Nephron progenitor cell (in vitro differentiated cells): Measurements from ENCODE around the gene KRTAP3-2.

Source experiments
- DNase-seq: peaks from one replicate; pipeline ENCODE4 v3.0.0; 2021
- H3K27ac Mint-ChIP-seq: 2 replicates; pipeline ENCODE4 v1.8.0; 2021; ENCODE audit warnings: mild to moderate bottlenecking, moderate library complexity, mixed read lengths
- H3K27me3 Mint-ChIP-seq: 2 replicates; pipeline ENCODE4 v1.8.0; 2021; ENCODE audit warnings: mild to moderate bottlenecking, low read depth, mixed read lengths; ENCODE audit not compliant: poor library complexity
- H3K36me3 Mint-ChIP-seq: 2 replicates; pipeline ENCODE4 v1.8.0; 2021; ENCODE audit warnings: low read depth, mixed read lengths
- H3K4me1 Mint-ChIP-seq: 2 replicates; pipeline ENCODE4 v1.8.0; 2021; ENCODE audit warnings: mixed read lengths
- H3K4me3 Mint-ChIP-seq: 2 replicates; pipeline ENCODE4 v1.8.0; 2021; ENCODE audit warnings: mild to moderate bottlenecking, moderate library complexity, mixed read lengths
- H3K9me3 Mint-ChIP-seq: 2 replicates; pipeline ENCODE4 v1.8.0; 2021; ENCODE audit warnings: mild to moderate bottlenecking, moderate library complexity, mixed read lengths
- TF ChIP-seq, protein P1 (sequence below): fragments of 200-600 bp; sonication (generic); IDR thresholded peaks from 2 replicates; pipeline ENCODE4 v1.5.0; 2021; ENCODE audit warnings: antibody characterized with exemption

The KRTAP3-2 gene

DNA sequence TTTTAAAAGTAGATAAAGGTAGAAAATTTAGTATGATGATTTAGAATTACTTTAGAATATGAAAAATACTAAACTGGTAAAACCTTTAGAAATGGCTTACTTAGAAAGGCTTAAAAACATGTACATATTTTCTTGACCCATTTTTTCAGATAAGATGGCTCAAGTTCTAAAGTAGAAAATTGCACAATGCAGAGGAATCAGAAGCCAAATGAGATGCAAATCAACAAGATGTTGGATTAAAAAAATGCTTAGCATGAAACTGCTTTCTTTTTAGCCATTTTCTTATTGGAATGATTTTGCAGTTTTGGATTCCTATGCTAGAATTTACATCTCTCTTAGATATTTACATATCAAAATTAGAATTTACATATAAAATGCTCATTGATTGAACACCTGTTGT is 10.7 kb upstream of the KRTAP3-2 start:
- Mint-ChIP-seq H3K36me3 (no peaks in the 10 kb centered on the region), H3K27ac (no peak overlapping the region), H3K4me3 (no peak overlapping the region), H3K27me3 (no peaks in the 10 kb centered on the region), H3K9me3 (no peaks in the 10 kb centered on the region), H3K4me1 (no peaks in the 10 kb centered on the region)
- TF ChIP-seq, protein P1, sequence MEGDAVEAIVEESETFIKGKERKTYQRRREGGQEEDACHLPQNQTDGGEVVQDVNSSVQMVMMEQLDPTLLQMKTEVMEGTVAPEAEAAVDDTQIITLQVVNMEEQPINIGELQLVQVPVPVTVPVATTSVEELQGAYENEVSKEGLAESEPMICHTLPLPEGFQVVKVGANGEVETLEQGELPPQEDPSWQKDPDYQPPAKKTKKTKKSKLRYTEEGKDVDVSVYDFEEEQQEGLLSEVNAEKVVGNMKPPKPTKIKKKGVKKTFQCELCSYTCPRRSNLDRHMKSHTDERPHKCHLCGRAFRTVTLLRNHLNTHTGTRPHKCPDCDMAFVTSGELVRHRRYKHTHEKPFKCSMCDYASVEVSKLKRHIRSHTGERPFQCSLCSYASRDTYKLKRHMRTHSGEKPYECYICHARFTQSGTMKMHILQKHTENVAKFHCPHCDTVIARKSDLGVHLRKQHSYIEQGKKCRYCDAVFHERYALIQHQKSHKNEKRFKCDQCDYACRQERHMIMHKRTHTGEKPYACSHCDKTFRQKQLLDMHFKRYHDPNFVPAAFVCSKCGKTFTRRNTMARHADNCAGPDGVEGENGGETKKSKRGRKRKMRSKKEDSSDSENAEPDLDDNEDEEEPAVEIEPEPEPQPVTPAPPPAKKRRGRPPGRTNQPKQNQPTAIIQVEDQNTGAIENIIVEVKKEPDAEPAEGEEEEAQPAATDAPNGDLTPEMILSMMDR = no peak
- DNase-seq = no peak

DNA sequence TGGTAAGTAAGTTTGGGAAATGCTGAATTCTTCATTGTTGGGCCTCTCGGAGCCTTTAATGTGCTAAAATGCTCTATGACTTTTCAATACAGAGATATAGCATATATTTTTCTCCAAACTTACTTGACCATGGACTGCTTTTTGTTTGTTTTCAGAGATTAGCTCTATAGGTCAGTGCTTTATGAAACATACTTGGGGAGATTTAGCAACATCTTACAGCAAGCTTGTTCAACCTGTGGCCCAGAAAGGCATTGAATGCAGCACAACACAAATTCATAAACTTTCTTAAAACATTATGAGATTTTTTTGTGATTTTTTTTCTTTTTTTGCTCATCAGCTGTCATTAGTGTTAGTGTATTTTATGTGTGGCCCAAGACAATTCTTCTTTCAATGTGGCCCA is 10.2 kb upstream of the KRTAP3-2 start:
- no peak for DNase-seq
- H3K36me3 Mint-ChIP-seq = no peaks in the 10 kb centered on the region
- TF ChIP-seq, protein P1 = no peak
- H3K4me1 Mint-ChIP-seq = no peaks in the 10 kb centered on the region
- no peaks in the 10 kb centered on the region for H3K27me3 Mint-ChIP-seq
- no peaks in the 10 kb centered on the region for H3K9me3 Mint-ChIP-seq
- H3K27ac Mint-ChIP-seq = no peak overlapping the region
- no peak overlapping the region for H3K4me3 Mint-ChIP-seq

DNA sequence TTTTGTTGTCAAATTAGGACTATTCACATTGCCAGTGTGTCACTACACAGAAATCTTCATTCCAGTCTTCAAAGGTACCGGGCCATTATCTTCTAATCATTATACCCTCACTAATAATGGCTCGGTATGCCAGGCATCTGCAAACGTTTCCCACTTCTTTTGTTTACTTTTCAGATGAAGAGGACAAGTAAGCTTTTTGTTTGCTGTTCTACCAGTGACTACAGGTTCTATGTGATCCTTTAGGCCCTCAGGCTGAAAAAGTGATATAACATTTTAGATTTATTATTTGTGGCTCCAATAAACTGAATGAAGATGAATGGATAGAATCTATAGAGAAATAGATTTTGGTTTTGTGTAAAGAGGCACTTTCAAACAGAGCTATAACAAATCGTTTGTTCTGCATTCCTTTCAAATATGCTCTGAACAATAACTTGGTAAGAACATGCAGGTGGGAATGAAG is 9.6 kb upstream of the KRTAP3-2 start:
- Mint-ChIP-seq H3K36me3 (no peaks in the 10 kb centered on the region), H3K9me3 (no peaks in the 10 kb centered on the region), H3K4me3 (no peak overlapping the region), H3K4me1 (no peaks in the 10 kb centered on the region), H3K27ac (no peak overlapping the region), H3K27me3 (no peaks in the 10 kb centered on the region)
- DNase-seq = no peak
- TF ChIP-seq, protein P1 = no peak

DNA sequence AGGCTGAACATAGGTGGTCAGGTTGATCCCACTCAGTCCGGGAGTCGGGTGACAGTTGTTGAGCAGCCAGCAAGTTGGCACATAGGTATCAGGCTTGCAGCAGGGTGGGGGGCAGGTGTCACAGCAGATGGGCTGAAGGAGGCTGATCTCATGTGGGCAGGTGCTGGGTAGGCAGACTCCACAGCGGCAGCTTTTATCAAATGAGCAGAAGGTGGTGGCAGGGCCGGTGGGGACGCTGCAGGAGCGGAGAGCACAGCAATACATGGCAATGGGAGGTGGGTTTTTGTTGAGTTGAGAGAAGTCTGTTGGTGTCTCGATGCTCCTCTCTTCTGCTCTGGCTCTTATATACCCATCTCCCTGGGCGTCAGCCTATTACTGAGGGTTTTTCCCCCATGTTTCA is 9.1 kb upstream of the KRTAP3-2 start, which contains the start of gene KRTAP3-1:
Gene KRTAP3-1 (minus strand): TSS at position 318 of the 400 bp plus-strand sequence. CDS start 54 bp downstream, at position 264.
- DNase-seq = no peak
- Mint-ChIP-seq H3K9me3 (no peaks in the 10 kb centered on the region), H3K4me1 (no peaks in the 10 kb centered on the region), H3K27me3 (no peaks in the 10 kb centered on the region), H3K4me3 (no peak within 1 kb of the TSS), H3K27ac (no peak within 1 kb of the TSS), H3K36me3 (no peaks in the 10 kb centered on the region)
- TF ChIP-seq, protein P1 = no peak

- Mint-ChIP-seq H3K27ac (no peak overlapping the region), H3K9me3 (no peaks in the 10 kb centered on the region), H3K4me3 (no peak overlapping the region), H3K4me1 (no peaks in the 10 kb centered on the region), H3K27me3 (peaks cover 2% of the 10 kb centered on the region), H3K36me3 (no peaks in the 10 kb centered on the region)
- TF ChIP-seq, protein P1 = no peak
- no peak for DNase-seq
These were observed 4.7 kb upstream of the KRTAP3-2 start for GRCh38 chr17:41004397-41004796.

- H3K9me3 Mint-ChIP-seq = no peaks in the 10 kb centered on the region
- no peaks in the 10 kb centered on the region for H3K36me3 Mint-ChIP-seq
- TF ChIP-seq, protein P1 = no peak
- H3K27me3 Mint-ChIP-seq = peaks cover 2% of the 10 kb centered on the region
- DNase-seq = no peak
- no peaks in the 10 kb centered on the region for H3K4me1 Mint-ChIP-seq
- H3K4me3 Mint-ChIP-seq = no peak overlapping the region
- H3K27ac Mint-ChIP-seq = no peak overlapping the region
These were observed 4.2 kb upstream of the KRTAP3-2 start for GRCh38 chr17:41003926-41004325.
